ENCODE measurements around the gene SMIM24. TPM values are rescaled to one million over a fixed set of nuclear protein-coding genes. Genes with fewer than 3 reads are reported as not detected.
A peak's percentile ranks its signal among the peaks of the same experiment; 100 is the strongest.
"Not testable (repeated sequence)": the region's sequence is repeated elsewhere in the genome, so short reads cannot be mapped to it uniquely, and the experiment has no call there.

Gene SMIM24
- total RNA-seq = 0.35 and 0.50 TPM in 2 replicates

GRCh38 chr19:3480383-3481091 is at the start of gene SMIM24:
SMIM24 (minus strand) TSS chr19:3480525; CDS start chr19:3480463, 62 bp downstream.
- DNase-seq (ENCODE audit: low read depth) = no peak

- DNase-seq (ENCODE audit: low read depth) = not testable (repeated sequence)
These were observed 49.0 kb upstream of the SMIM24 start for GRCh38 chr19:3529299-3529698.

GRCh38 chr19:3528539-3529211 is 48.4 kb upstream of the SMIM24 start:
- DNase-seq (ENCODE audit: low read depth) = no peak

- no peak for DNase-seq (ENCODE audit: low read depth)
These were observed 47.8 kb upstream of the SMIM24 start for GRCh38 chr19:3528080-3528479.

GRCh38 chr19:3527238-3527910 is 47.0 kb upstream of the SMIM24 start:
- DNase-seq (ENCODE audit: low read depth) = no peak

GRCh38 chr19:3526507-3527237 is 46.3 kb upstream of the SMIM24 start:
- no peak for DNase-seq (ENCODE audit: low read depth)

- no peak for DNase-seq (ENCODE audit: low read depth)
These were observed 44.7 kb upstream of the SMIM24 start for GRCh38 chr19:3524904-3525451.

- no peak for DNase-seq (ENCODE audit: low read depth)
These were observed 43.9 kb upstream of the SMIM24 start for GRCh38 chr19:3524078-3524842.

GRCh38 chr19:3523361-3524077 is 43.2 kb upstream of the SMIM24 start:
- DNase-seq (ENCODE audit: low read depth) = no peak

GRCh38 chr19:3522421-3523360 is 42.4 kb upstream of the SMIM24 start:
- no peak for DNase-seq (ENCODE audit: low read depth)

- no peak for DNase-seq (ENCODE audit: low read depth)
These were observed 40.8 kb upstream of the SMIM24 start for GRCh38 chr19:3521104-3521445.

GRCh38 chr19:3520166-3521103 is 40.1 kb upstream of the SMIM24 start:
- DNase-seq (ENCODE audit: low read depth) = no peak

GRCh38 chr19:3519126-3519525 is 38.8 kb upstream of the SMIM24 start:
- no peak for DNase-seq (ENCODE audit: low read depth)

- peak; percentile 23 for DNase-seq (ENCODE audit: low read depth)
These were observed 38.3 kb upstream of the SMIM24 start for GRCh38 chr19:3518659-3519058.

GRCh38 chr19:3518255-3518654 is 37.9 kb upstream of the SMIM24 start:
- no peak for DNase-seq (ENCODE audit: low read depth)

- DNase-seq (ENCODE audit: low read depth) = no peak
These were observed 37.3 kb upstream of the SMIM24 start for GRCh38 chr19:3517638-3518037.

- DNase-seq (ENCODE audit: low read depth) = peak; percentile 36
These were observed 36.4 kb upstream of the SMIM24 start for GRCh38 chr19:3516675-3517207.

- DNase-seq (ENCODE audit: low read depth) = no peak
These were observed 35.6 kb upstream of the SMIM24 start for GRCh38 chr19:3515891-3516422.
